CD4-positive, alpha-beta T cell treated with Interleukin-17A for 4 hours (primary cell): ENCODE measurements around the gene POLR2L.
A peak's percentile ranks its signal among the peaks of the same experiment; 100 is the strongest.

Source experiments
- DNase-seq: peaks from one replicate; pipeline ENCODE4 v3.0.0-alpha.2; 2020; ENCODE audit warnings: mixed read lengths

The POLR2L gene

DNA sequence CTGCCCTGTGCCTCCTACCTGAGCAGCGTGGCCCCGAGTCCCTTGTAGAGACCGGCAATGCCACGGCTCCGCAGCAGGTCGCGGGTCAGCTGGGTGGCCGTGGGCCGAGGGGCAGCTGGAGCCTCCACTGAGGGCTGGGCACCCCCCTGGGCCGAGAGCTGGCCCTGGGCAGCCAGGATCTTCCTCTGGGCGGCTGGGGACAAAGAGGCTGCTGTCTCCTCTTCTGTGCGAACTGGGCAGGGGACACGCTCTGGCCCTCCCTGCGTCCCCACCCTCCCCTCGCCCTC, 49.9 kb downstream of the POLR2L start:
- DNase-seq, result no peak

DNA sequence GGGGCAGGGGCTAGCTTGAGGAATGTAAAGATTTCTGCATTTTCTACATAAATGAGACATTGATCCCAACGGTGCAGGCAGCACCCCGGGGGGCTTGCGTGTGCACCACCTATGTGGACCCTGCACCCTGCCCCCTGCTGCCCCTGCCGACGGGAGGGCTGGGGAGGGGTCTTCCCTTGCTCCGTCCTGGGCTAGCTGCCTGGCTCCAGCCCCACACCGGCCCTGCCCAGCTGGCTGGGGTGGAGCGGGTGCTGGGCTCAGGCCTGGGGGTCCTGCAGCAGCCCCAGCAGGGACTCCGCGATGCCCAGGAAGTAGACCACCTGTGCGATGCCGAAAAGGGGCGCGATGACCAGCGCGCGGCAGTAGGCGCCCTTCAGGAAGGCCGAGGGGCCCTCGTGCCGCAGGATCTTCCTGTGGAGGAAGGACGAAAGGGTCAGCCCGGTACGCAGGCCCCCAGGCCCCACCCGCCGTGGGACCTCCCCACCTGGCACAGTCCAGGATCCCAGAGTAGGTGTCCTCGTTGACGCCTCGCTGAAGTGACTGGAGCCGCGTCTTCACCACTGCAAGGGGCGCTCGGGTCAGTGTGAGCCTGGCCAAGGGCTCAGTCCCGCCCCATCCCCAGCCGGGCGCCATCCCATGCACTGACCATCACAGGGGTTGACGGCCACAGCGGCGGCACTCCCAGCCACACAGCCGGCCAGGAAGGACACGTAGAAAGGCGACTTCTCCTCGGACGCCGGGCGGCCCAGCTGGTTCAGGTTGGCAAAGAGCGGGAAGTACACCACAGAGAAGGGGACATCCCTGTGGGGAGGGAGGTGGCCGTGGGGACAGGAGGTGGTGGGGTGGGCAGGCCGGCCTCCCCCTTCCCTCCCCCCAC, 50.4 kb downstream of the POLR2L start:
- no peak for DNase-seq

GRCh38 chr11:790721-791564, 51.4 kb downstream of the POLR2L start:
- DNase-seq, result no peak

GRCh38 chr11:789943-790342, 52.4 kb downstream of the POLR2L start, which contains the start of gene CEND1:
CEND1 (minus strand) TSS chr11:790090; CDS start chr11:788576, 1,514 bp downstream.
- peak; percentile 54 for DNase-seq
